Body of pancreas (tissue), 4 donors: Measurements from ENCODE around the gene MPLKIP. TPM values are rescaled to one million over a fixed set of nuclear protein-coding genes. Genes with fewer than 3 reads are reported as not detected.
"Not testable (repeated sequence)": the region's sequence is repeated elsewhere in the genome, so short reads cannot be mapped to it uniquely, and the experiment has no call there.

ENCODE experiments used
- ATAC-seq: fragments of 150-250 bp; one replicate; pipeline ENCODE4 v1.9.1; 2016
- DNase-seq, 4 donors: peaks; one replicate each; pipeline ENCODE4 v3.0.0-alpha.2; 2019
- H3K27ac ChIP-seq, 4 donors: fragments of 200-600 bp; sonication (generic); 1 replicate in 3 of 4; 2 replicates in 1 of 4; pipeline versions ENCODE4 v1.5.1 to v1.6.1; 2016 to 2019; ENCODE audit warnings: mild to moderate bottlenecking in 1 of 4, mixed read lengths in 1 of 4, moderate library complexity in 1 of 4
- H3K27me3 ChIP-seq, 2 donors: fragments of 200-600 bp; sonication (generic); one replicate each; pipeline ENCODE4 v1.6.0; 2016; ENCODE audit warnings: mild to moderate bottlenecking in 1 of 2
- H3K36me3 ChIP-seq, 2 donors: fragments of 200-600 bp; sonication (generic); replicated peaks in 1 of 2; 2 replicates each; pipeline ENCODE4 v1.5.1; 2016; ENCODE audit warnings: low read depth in 2 of 2; ENCODE audit not compliant: insufficient read depth in 1 of 2
- H3K4me1 ChIP-seq: fragments of 200-600 bp; sonication (generic); one replicate; pipeline ENCODE4 v1.6.0; 2016
- H3K4me3 ChIP-seq, 2 donors: fragments of 200-600 bp; sonication (generic); 1 replicate in 1 of 2; 2 replicates in 1 of 2; pipeline ENCODE4 v1.5.1; 2016 to 2019
- H3K9me3 ChIP-seq, 3 donors: fragments of 200-600 bp; sonication (generic); 1 replicate in 2 of 3; 2 replicates in 1 of 3; pipeline ENCODE4 v1.5.1; 2016
- POLR2A ChIP-seq, 3 donors: fragments of 450-650 bp; IDR thresholded peaks; one replicate each; pipeline ENCODE4 v1.6.1; 2016; ENCODE audit warnings: antibody characterized with exemption in 3 of 3, mild to moderate bottlenecking in 2 of 3
- WGBS, 2 donors: methylation state at CpG; one replicate each; pipeline ENCODE4 v1.1.5; 2017; 5-methylcytosine and 5-hydroxymethylcytosine counted together
- intact Hi-C: fragments of 100-400 bp; cut with DNase I; formaldehyde crosslinking; loops from one replicate; pipeline ENCODE4 v1.15.1; 2023
- total RNA-seq, 2 donors: library from RNA; depleted of rRNA; stranded (reverse); fragments of >200 nt; gene quantifications; one replicate each; pipeline ENCODE4 v1.1.0, GENCODE V29; 2016
- TF ChIP-seq, protein P1 (sequence below), 7 experiments: fragments of 450-650 bp in 4 of 7; fragments of 200-600 bp in 3 of 7; sonication (generic) in 3 of 7; IDR thresholded peaks; one replicate each; pipeline ENCODE4 v1.5.1; 2016 to 2019; ENCODE audit warnings: antibody characterized with exemption in 7 of 7

Gene MPLKIP
- total RNA-seq, 2 donors from 2014 or later: 4.6 to 9.9 TPM

DNA sequence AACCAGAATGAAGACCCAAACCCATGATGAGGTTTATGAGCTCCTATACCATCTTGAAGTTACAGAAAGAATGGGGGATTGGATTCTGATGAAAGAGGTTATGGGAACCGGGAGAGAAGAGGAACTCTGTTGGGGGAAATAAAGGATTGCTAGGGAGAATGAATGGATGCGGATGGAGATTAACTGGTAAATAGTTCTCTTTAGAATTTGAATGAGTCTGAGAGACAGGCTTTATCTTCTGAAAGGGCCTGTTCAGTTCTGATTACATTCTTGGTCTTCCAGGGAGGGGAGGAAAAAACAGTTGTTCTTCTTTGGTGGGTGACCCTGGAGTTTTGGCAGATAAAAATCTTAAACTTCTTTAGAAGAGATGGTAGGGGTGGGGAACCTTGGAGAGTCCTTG lies 14.2 kb upstream of the MPLKIP start:
- 89 to 91% methylated on average over 2 of the region's 2 CpGs for WGBS, 2 donors
- TF ChIP-seq POLR2A (IDR thresholded peaks at IDR 0.05): no peak
- TF ChIP-seq, protein P1, sequence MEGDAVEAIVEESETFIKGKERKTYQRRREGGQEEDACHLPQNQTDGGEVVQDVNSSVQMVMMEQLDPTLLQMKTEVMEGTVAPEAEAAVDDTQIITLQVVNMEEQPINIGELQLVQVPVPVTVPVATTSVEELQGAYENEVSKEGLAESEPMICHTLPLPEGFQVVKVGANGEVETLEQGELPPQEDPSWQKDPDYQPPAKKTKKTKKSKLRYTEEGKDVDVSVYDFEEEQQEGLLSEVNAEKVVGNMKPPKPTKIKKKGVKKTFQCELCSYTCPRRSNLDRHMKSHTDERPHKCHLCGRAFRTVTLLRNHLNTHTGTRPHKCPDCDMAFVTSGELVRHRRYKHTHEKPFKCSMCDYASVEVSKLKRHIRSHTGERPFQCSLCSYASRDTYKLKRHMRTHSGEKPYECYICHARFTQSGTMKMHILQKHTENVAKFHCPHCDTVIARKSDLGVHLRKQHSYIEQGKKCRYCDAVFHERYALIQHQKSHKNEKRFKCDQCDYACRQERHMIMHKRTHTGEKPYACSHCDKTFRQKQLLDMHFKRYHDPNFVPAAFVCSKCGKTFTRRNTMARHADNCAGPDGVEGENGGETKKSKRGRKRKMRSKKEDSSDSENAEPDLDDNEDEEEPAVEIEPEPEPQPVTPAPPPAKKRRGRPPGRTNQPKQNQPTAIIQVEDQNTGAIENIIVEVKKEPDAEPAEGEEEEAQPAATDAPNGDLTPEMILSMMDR (IDR thresholded peaks at IDR 0.05): no peak
- H3K4me3 ChIP-seq: no peak overlapping the region
- intact Hi-C loops: no loop called here
- no peaks in the 10 kb centered on the region for H3K9me3 ChIP-seq
- no peak for ATAC-seq
- no peaks in the 10 kb centered on the region for H3K36me3 ChIP-seq
- DNase-seq: no peak
- H3K4me1 ChIP-seq: no peaks in the 10 kb centered on the region
- H3K27me3 ChIP-seq: no peaks in the 10 kb centered on the region
- H3K27ac ChIP-seq: no peak overlapping the region

DNA sequence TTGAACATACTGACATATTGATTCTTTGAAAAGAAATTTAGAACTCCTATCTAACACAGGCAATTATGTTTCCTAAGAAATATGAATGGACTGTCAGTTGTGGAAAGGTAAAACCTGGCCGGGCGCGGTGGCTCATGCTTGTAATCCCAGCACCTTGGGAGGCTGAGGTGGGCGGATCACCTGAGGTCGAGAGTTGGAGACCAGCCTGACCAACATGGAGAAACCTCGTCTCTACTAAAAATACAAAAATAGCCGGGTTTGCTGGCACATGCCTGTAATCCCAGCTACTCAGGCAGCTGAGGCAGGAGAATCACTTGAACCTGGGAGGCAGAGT lies 13.8 kb upstream of the MPLKIP start:
- WGBS, 2 donors: 95% methylated on average over 7 of the region's 7 CpGs
- H3K4me3 ChIP-seq, H3K27me3 ChIP-seq, H3K9me3 ChIP-seq, intact Hi-C loops, H3K4me1 ChIP-seq, H3K36me3 ChIP-seq, ATAC-seq, DNase-seq, H3K27ac ChIP-seq: not testable (repeated sequence)

DNA sequence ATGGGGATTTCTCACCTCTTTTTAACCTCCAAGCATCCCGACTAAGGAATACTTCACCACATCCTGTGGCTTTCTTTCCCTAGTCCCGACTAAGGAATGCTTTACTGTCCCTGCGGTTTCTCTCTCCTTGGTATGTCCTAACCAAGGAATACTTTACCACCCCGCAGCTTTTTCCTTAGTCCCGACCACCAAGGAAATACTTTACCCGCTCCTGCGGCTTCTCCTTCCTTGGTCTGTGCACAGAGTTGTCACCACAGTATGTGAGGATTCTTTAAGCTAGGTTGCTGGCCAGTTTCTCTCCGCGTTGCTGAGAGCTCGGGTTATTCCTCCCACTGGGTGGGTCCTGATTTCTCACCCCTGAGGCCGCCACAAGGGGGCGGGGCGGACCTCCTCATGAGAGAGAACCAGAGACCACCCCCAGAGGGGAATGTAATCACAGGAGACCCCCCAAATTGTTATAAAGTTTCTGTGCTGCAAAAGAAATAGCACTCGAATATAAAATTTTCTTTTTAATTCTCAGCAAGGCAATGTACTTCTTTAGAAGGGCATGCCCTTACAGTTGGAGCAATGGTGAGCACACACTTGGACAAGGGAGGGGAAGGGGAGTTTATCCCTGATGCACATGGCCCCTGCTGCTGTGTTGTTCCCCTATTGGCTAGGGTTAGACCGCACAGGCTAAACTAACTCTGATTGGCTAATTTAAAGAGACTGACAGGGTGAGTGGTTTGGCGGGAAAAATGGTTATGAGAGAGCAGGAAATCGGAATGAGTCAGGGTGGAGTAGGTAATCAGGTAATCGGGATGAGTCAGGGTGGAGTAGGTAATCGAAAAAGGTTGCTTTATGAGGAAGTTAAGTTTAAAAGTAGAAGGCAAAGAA lies 13.2 kb upstream of the MPLKIP start:
- no peak for TF ChIP-seq POLR2A (IDR thresholded peaks at IDR 0.05)
- TF ChIP-seq, protein P1 (IDR thresholded peaks at IDR 0.05): no peak
- intact Hi-C loops: no loop called here
- DNase-seq: no peak
- Histone ChIP-seq H3K4me1 (no peaks in the 10 kb centered on the region), H3K36me3 (no peaks in the 10 kb centered on the region), H3K27ac (no peak overlapping the region), H3K4me3 (no peak overlapping the region), H3K9me3 (no peaks in the 10 kb centered on the region), H3K27me3 (no peaks in the 10 kb centered on the region)
- ATAC-seq: no peak
- WGBS, 2 donors: 86 to 89% methylated on average over 19 of the region's 19 CpGs

DNA sequence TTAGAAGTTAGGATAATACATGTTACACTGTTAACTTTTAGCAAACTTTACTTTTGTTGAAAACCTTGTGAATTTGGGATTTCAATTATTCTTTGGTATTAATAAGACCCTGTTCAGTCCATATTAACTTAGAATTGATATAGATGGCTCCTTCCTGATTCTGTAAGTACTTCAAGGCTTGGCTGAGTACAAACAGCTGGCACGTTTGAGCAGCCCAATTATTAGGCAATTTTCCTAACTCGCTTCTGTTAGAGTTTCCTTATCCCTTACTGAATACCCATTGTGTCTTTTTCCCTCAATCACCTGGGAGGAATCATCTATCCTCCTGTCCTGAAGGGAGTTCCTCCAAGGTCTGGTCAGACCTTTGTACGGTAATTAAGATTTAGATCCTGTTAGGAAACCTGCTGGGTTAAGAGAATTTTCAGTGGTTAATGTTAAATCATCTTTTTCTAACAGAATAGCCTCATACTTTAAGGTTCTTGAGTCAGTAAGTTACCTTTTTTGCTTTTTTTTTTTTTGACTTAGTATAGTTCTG lies 11.2 kb upstream of the MPLKIP start:
- ATAC-seq, intact Hi-C loops, H3K4me3 ChIP-seq, H3K36me3 ChIP-seq, H3K4me1 ChIP-seq, H3K27me3 ChIP-seq, H3K27ac ChIP-seq, DNase-seq, H3K9me3 ChIP-seq: not testable (repeated sequence)
- 76 to 93% methylated on average over 3 of the region's 3 CpGs for WGBS, 2 donors

DNA sequence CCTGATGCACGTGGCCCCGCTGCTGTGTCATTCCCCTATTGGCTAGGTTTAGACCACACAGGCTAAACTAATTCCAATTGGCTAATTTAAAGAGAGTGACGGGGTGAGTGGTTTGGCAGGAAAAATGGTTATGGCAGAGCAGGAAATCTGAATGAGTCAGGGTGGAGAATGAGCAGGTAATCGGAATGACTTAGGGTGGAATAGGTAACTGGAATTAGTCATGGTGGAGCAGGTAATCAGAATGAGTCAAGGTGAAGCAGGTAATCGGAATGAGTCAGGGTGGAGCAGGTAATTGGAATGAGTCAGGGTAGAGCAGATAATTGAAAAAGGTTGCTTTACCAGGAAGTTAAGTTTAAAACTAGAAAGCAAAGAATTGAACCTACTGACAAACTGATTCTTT lies 7.5 kb upstream of the MPLKIP start:
- H3K27me3 ChIP-seq, H3K4me3 ChIP-seq, H3K27ac ChIP-seq, H3K36me3 ChIP-seq, H3K4me1 ChIP-seq, DNase-seq, intact Hi-C loops, H3K9me3 ChIP-seq, ATAC-seq: not testable (repeated sequence)
- 90 to 93% methylated on average over 5 of the region's 5 CpGs for WGBS, 2 donors

DNA sequence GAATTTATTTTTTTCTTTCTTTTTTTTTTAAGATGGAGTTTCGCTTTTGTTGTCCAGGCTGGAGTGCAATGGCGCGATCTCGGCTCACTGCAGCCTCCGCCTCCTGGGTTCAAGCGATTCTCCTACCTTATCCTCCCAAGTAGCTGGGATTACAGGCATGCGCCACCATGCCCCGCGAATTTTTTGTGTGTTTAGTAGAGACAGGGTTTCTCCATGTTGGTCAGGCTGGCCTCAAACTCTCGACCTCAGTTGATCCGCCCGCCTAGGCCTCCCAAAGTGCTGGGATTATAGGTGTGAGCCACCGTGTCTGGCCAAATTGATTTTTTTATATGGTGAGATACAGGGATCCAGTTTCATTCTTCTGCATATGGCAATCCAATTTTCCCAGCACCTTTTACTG lies 5.5 kb upstream of the MPLKIP start:
- intact Hi-C loops, H3K36me3 ChIP-seq, H3K9me3 ChIP-seq, H3K4me1 ChIP-seq, DNase-seq, H3K27ac ChIP-seq, ATAC-seq, H3K4me3 ChIP-seq, H3K27me3 ChIP-seq: not testable (repeated sequence)
- WGBS, 2 donors: 92 to 98% methylated on average over 13 of the region's 13 CpGs

DNA sequence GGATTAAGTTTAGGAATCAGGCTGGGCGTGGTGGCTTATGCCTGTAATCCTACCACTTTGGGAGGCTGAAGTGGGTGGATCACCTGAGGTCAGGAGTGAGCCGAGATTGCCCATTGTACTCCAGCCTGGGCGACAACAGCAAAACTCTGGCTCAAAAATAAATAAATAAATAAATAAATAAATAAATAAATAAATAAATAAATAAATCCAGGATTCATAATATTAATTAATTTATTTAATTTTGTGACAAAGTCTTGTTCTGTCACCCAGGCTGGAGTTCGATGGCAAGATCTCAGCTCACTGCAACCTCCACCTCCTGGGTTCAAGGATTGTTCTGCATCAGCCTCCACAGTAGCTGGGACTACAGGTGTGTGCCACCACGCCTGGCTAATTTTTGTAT lies 4.6 kb upstream of the MPLKIP start:
- intact Hi-C loops: no loop called here
- WGBS, 2 donors: 93% methylated on average over 5 of the region's 5 CpGs
- peaks cover 5% of the 10 kb centered on the region for H3K4me1 ChIP-seq
- no peaks in the 10 kb centered on the region for H3K27me3 ChIP-seq
- H3K9me3 ChIP-seq: no peaks in the 10 kb centered on the region
- TF ChIP-seq POLR2A (IDR thresholded peaks at IDR 0.05): no peak
- TF ChIP-seq, protein P1 (IDR thresholded peaks at IDR 0.05): no peak
- no peak overlapping the region for H3K27ac ChIP-seq
- no peak for DNase-seq
- no peak for ATAC-seq
- H3K4me3 ChIP-seq: no peak overlapping the region
- H3K36me3 ChIP-seq: no peaks in the 10 kb centered on the region
